Endothelial cell (in vitro differentiated cells): ENCODE results near the gene GABRB1. TPM values are rescaled to one million over a fixed set of nuclear protein-coding genes. Genes with fewer than 3 reads are reported as not detected.
A peak's percentile ranks its signal among the peaks of the same experiment; 100 is the strongest.

Source experiments
- DNase-seq: peaks from one replicate; pipeline ENCODE4 v3.0.0; 2021; ENCODE audit warnings: low spot score
- H3K27ac Mint-ChIP-seq: one replicate; pipeline ENCODE4 v1.8.0; 2021; ENCODE audit warnings: mixed read lengths, inconsistent platforms; ENCODE audit not compliant: unreplicated experiment
- H3K27me3 Mint-ChIP-seq: one replicate; pipeline ENCODE4 v1.8.0; 2021; ENCODE audit warnings: mild to moderate bottlenecking, moderate library complexity, mixed read lengths, inconsistent platforms; ENCODE audit not compliant: unreplicated experiment
- H3K36me3 Mint-ChIP-seq: one replicate; pipeline ENCODE4 v1.8.0; 2021; ENCODE audit warnings: mild to moderate bottlenecking, low read depth, mixed read lengths, inconsistent platforms; ENCODE audit not compliant: unreplicated experiment
- H3K4me1 Mint-ChIP-seq: one replicate; pipeline ENCODE4 v1.8.0; 2021; ENCODE audit warnings: mild to moderate bottlenecking, mixed read lengths, inconsistent platforms; ENCODE audit not compliant: unreplicated experiment
- H3K4me3 Mint-ChIP-seq: one replicate; pipeline ENCODE4 v1.8.0; 2021; ENCODE audit warnings: mild to moderate bottlenecking, mixed read lengths, inconsistent platforms; ENCODE audit not compliant: unreplicated experiment
- H3K9me3 Mint-ChIP-seq: one replicate; pipeline ENCODE4 v1.8.0; 2021; ENCODE audit warnings: mixed read lengths, inconsistent platforms; ENCODE audit not compliant: unreplicated experiment
- total RNA-seq: library from RNA; stranded (reverse); fragmentation: NEBNext Ultra II Directional; extraction: Animal tissue kit (Norgen Biotek cat#: 25700); gene quantifications from one replicate; pipeline ENCODE4 v1.2.1, GENCODE V29; 2021; ENCODE audit not compliant: unreplicated experiment
- TF ChIP-seq, protein P1 (sequence below): fragments of 200-600 bp; sonication (generic); IDR thresholded peaks from one replicate; pipeline ENCODE4 v1.5.0; 2021; ENCODE audit warnings: antibody characterized with exemption; ENCODE audit not compliant: unreplicated experiment

The GABRB1 gene
- total RNA-seq, 1 donor from 2014 or later = not detected

DNA sequence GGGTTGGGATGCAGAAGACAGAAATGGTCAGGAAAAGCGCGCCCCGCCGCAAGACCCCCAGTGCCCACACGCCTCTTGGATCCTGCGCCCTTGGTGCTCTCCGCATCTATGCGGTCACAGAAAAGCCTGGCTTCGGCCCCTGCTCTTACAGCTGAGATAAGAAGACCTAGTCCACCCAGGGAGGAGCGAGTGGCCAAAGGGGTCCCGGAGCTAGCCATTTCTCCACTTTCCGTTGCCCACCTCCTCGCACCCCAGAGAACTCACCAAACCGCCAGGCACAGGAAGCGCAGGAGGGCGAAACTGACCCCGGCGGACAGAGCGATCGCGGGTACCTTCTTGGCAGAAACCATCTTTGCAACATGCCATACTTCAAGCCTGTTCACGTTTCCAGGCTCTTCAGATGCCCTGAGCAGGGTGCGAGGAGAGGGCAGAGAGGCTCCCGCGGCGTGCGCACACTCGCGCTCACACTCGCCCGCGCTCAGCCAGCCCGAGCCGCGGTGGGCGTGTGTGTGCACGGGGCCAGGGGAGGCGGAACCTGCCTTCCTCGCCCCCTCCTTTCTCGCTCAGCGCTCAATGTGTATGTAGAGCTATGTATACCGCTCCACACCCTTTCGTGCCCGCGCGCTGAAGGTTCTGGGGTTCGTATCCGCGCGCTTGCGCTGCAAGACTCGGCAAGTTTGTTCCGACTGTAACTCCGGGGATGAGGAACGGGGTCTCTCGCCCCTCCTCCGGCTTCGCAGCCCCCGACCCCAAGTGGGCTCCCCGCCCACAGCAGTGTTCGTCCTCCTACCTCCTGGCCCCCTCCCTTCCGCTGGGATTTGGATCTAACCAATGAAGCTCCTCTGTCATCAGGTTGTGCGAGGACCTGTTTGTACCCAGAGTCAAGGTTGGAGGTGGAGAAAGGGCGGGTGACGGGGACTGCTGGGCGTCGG, 38.0 kb upstream of the GABRB1 start, which contains the start of gene GABRA4:
Gene GABRA4 (minus strand): TSS at position 507 of the 932 bp plus-strand sequence. CDS start 157 bp downstream, at position 350.
- H3K9me3 Mint-ChIP-seq = no peaks in the 10 kb centered on the region
- peaks cover 12% of the 10 kb centered on the region for H3K4me1 Mint-ChIP-seq
- peak; percentile 15 for DNase-seq
- H3K4me3 Mint-ChIP-seq = peak within 1 kb of the TSS; percentile 80
- peaks cover 24% of the 10 kb centered on the region for H3K27me3 Mint-ChIP-seq
- no peak within 1 kb of the TSS for H3K27ac Mint-ChIP-seq
- TF ChIP-seq, protein P1, sequence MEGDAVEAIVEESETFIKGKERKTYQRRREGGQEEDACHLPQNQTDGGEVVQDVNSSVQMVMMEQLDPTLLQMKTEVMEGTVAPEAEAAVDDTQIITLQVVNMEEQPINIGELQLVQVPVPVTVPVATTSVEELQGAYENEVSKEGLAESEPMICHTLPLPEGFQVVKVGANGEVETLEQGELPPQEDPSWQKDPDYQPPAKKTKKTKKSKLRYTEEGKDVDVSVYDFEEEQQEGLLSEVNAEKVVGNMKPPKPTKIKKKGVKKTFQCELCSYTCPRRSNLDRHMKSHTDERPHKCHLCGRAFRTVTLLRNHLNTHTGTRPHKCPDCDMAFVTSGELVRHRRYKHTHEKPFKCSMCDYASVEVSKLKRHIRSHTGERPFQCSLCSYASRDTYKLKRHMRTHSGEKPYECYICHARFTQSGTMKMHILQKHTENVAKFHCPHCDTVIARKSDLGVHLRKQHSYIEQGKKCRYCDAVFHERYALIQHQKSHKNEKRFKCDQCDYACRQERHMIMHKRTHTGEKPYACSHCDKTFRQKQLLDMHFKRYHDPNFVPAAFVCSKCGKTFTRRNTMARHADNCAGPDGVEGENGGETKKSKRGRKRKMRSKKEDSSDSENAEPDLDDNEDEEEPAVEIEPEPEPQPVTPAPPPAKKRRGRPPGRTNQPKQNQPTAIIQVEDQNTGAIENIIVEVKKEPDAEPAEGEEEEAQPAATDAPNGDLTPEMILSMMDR = no peak
- no peaks in the 10 kb centered on the region for H3K36me3 Mint-ChIP-seq

DNA sequence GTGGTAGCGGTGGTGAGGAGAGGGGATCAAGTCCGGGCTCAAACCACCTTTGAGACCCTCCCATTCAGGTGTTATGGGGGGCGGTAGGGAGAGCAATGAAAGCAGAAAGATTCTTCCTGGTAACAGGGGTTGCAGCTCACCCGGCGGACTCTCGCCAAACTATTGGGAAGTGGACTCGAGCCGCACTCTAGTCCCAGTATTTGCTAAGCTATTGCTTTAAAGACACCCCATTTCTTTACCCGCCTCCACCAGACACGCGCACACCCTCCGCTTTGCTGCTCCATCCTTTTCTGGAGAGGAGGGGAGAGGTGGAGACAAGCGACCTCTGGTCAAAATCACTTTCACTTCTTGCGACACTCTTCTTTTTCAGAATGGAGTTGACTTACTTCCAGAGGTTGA, 37.4 kb upstream of the GABRB1 start:
- Mint-ChIP-seq H3K4me3 (peak overlapping the region; percentile 73), H3K27me3 (peaks cover 24% of the 10 kb centered on the region), H3K27ac (no peak overlapping the region), H3K4me1 (peaks cover 12% of the 10 kb centered on the region), H3K36me3 (no peaks in the 10 kb centered on the region), H3K9me3 (no peaks in the 10 kb centered on the region)
- TF ChIP-seq, protein P1 = no peak
- no peak for DNase-seq

DNA sequence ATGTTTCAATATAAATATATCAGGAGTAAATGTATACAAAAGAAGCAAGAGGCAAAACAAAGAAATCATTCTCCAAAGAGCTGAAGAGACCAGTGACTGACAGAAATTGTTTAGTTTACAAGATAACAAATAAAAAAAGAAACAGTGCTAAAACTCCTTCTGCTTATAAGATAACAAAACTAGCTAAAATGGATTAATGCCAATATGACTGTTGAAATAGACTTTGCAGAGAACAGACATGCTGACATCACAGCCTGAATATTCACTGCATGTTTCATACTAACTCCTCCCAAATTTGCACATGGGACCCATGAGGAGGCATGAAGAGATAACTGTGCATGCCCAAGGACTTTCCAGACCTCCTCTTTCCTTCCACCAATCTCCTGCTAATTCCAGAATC, 31.8 kb upstream of the GABRB1 start:
- no peak for DNase-seq
- TF ChIP-seq, protein P1 = no peak
- Mint-ChIP-seq H3K4me1 (no peaks in the 10 kb centered on the region), H3K9me3 (no peaks in the 10 kb centered on the region), H3K36me3 (no peaks in the 10 kb centered on the region), H3K4me3 (no peak overlapping the region), H3K27ac (no peak overlapping the region), H3K27me3 (peaks cover 5% of the 10 kb centered on the region)

DNA sequence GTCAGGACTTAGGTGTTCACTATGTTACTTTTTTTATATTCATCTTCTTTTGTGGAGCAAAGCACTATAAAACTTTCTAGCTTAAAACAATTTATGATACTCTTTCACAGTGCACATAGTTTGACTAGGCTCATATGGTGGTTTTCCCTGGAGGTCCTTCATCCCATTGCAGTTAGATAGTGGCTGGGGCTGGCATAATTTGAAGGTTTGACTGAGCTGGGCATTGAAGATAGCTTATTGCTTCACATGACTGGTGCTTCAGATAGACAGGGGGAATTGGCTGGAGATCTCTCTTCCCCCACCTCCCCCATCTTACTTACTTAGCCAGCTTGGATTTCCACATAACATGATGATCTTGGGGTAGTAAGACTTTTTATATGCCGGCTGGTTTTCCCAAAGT, 31.0 kb upstream of the GABRB1 start:
- Mint-ChIP-seq H3K27me3 (no peaks in the 10 kb centered on the region), H3K4me3 (no peak overlapping the region), H3K9me3 (no peaks in the 10 kb centered on the region), H3K4me1 (no peaks in the 10 kb centered on the region), H3K36me3 (no peaks in the 10 kb centered on the region), H3K27ac (no peak overlapping the region)
- DNase-seq = no peak
- TF ChIP-seq, protein P1 = no peak

DNA sequence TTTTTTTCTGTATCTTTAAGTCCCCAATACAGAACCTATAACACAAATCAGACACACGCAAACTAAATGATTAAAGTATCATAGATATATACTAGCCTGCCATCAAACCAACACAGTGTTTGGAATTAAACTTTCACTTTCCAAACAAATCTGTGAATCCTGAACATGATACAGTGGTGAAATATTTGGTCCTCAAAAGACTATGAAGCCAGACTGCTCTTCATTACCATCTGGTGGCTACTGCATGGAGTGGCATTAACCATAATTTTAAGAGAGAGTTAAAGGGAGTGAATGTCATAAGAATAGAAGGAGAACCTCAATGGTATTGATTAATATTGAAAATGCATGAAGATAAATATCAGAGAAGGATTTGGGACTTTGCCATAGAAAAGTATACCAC, 28.8 kb upstream of the GABRB1 start:
- no peak for DNase-seq
- Mint-ChIP-seq H3K4me3 (no peak overlapping the region), H3K27ac (no peak overlapping the region), H3K36me3 (no peaks in the 10 kb centered on the region), H3K27me3 (no peaks in the 10 kb centered on the region), H3K9me3 (no peaks in the 10 kb centered on the region), H3K4me1 (no peaks in the 10 kb centered on the region)
- TF ChIP-seq, protein P1 = no peak
